Left renal pelvis (tissue), 4 donors: ENCODE results near the gene IFIT1B. TPM values are rescaled to one million over a fixed set of nuclear protein-coding genes. Genes with fewer than 3 reads are reported as not detected.
"Not testable (repeated sequence)": the region's sequence is repeated elsewhere in the genome, so short reads cannot be mapped to it uniquely, and the experiment has no call there.

Experiments
- DNase-seq, 4 donors: peaks; one replicate each; pipeline ENCODE4 v3.0.0-alpha.2; 2013; ENCODE audit warnings: low read depth in 4 of 4, low spot score in 3 of 4
- polyA plus RNA-seq, 4 donors: library from polyadenylated mRNA; unstranded; fragments of 120-200 nt; gene quantifications; one replicate each; pipeline ENCODE4 v1.2.1, GENCODE V29; 2013; ENCODE audit not compliant: insufficient read length in 4 of 4

Gene IFIT1B
- polyA plus RNA-seq, 4 donors, result 0.10 to 1.6 (median 0.17) TPM; not detected in 1

DNA sequence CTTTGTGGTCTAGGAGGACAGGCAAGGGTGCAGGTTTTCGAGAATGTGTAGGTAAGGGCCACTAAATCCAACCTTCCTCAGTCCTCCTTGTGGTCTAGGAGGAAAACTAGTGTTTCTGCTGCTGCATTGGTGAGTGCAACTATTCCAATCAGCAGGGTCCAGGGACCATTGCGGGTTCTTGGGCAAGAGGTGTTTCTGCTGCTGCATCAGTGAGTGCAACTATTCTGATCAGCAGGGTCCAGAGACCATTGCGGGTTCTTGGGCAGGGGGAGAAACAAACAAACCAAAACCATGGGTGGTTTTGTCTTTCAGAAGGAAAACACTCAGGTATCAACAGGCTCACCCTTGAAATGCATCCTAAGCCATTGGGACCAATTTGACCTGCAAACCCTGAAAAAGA is 29.9 kb downstream of the IFIT1B start:
- DNase-seq, result not testable (repeated sequence)

DNA sequence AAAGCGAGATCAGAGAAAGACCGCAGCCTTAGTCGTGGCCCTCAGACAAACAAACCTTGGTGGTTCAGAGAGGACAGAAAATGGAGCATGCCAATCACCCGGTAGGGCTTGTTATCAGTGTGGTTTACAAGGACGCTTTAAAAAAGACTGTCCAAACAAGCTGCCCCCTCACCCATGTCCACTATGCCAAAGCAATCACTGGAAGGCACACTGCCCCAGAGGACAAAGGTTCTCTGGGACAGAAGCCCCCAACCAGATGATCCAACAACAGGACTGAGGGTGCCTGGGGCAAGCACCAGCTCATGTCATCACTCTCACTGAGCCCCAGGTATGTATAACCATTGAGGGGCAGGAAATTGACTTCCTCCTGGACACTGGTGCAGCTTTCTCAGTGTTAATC is 31.4 kb downstream of the IFIT1B start:
- DNase-seq, result not testable (repeated sequence)

DNA sequence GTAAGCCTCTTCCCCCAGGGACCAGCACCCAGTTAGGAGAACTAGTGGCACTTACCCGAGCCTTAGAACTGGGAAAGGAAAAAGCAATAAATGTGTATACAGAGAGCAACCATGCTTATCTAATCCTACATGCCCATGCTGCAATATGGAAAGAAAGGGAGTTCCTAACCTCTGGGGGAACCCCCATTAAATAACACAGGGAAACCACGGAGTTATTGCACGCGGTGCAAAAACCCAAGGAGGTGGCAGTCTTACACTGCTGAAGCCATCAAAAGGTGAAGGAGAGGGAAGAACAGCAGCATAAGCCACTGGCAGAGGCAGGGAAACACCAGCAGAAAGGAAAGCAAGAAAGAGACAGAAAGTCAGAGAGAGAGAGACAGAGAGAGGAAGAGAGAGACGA is 32.7 kb downstream of the IFIT1B start:
- not testable (repeated sequence) for DNase-seq

DNA sequence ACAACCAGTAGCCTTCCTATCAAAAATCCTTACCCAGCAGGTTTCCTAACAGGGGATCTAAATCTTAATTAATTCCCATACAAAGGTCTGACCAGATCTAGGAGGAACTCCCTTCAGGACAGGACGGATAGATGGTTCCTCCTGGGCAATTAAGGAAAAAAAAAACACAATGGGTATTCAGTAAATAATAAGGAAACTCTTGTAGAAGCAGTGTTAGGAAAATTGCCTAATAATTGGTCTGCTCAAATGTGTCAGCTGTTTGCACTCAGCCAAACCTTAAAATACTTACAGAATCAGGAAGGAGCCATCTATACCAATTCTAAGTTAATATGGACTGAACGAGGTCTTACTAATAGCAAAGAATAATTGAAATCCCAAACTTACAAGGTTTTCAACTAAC is 33.3 kb downstream of the IFIT1B start:
- not testable (repeated sequence) for DNase-seq

DNA sequence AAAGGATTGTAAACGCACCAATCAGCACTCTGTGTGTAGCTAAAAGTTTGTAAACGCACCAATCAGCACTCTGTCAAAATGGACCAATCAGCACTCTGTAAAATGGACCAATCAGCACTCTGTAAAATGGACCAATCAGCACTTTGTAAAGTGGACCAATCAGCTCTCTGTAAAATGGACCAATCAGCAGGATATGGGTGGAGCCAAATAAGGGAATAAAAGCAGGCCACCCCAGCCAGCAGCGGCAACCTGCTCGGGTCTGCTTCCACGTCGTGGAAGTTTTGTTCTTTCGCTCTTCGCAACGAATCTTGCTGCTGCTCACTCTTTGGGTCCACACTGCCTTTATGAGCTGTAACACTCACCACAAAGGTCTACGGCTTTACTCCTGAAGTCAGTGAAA is 34.4 kb downstream of the IFIT1B start:
- DNase-seq, result not testable (repeated sequence)

DNA sequence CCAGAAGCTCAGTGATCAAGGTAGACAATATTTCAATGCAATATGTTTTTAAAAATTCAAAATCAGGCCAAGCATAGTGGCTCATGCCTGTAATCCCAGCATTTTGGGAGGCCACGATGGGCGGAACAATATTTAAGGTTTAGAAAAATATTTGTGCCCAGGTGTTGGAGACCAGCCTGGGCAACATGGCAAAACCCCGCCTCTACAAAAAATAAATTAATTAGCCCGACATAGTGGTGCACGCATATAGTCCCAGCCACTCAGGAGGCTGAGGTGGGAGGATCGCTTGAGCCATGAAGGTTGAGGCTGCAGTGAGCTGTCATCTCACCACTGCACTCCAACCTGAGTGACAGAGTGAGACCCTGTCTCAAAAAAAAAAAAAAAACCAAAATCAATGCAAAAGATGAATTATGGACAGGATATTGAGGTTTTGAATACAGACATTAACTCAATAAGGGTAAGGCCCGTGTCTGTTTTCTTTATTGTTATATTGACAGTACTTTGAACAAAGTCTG is 35.6 kb downstream of the IFIT1B start:
- DNase-seq, result no peak

DNA sequence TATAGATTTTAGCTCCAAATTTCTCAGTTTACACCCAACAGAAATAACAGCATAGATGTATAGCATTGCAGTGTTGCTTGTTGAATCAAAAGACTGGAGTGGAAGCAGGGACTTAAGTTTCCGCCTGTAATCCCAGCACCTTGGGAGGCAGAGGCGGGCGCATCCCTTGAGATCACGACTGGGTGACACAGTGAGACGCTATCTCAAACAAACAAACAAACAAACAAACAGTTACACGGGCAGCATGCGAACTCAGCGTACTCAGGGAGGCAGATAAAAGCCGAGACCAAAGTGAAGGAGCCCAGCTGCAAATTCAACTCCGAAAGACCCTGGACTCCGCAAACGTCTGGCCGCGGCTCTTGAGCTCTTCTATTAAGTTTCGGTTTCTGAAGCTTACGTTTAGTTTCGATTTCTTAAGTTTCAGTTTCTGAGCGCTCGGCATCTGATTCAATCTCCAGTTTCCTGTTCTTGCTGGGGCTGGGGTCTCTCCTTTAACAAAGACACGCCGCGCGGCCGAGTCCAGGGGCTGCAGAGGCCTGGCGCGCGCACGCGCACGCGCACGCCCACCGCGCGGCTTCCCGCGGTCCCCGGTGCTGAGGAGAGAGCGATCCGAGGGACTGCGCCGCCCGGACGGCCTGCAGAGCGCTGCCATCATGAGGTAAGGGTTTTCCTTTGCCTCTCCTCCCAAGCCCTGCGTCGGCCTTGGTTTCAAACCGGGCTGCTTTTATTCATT is 36.5 kb downstream of the IFIT1B start, which contains the start of gene IFIT5:
IFIT5 (plus strand) TSS at position 423 of the 733 bp plus-strand sequence; CDS start at position 654, 231 bp downstream.
- DNase-seq, result peak in 2 of 4 donors; percentile 75 to 78

DNA sequence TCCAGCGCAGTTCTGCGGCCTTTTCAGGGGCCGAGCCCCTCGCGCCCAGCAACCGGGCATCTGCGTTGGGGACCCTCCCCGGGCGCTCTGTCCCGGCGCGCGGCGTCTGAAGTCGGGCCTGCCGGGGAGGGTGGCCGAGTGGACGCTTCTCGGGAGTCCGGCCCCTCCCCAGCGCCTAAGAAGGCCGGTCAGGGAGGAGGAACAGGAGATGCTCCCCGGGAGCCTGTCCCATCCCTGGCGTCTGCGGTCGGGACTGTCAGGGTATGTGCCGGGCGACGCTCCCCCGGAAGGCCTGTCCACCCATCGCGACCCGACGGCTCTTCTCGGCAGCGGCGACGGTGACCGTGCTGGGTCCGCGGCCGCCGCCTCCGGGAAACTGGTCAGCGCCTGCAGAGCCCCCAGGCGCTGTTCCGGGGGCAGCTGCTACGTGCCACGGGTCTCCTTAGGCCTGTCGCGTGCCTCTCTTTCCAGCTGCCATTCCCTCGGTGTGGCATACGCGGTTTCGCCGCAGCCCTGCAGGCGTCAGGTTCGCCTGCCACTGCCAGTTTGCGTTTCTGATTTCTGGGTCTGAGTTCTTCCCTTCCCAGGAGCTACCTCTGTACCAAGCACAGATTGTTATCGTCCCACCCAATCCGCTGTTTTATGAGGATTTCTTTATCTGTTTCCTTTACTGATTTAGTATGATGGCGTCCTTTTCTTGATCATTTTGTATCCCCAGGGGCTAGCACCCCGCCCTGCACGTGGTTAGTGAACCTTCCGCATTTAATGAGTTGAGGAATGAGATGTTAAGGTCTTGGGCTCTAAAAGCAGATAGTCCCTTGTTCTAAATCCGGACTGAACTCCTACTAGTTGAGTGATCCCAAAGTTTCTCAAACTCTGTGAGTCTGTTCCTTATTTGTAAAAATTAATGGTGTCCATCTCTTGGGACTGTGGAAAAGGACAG is 37.3 kb downstream of the IFIT1B start:
- DNase-seq, result no peak

DNA sequence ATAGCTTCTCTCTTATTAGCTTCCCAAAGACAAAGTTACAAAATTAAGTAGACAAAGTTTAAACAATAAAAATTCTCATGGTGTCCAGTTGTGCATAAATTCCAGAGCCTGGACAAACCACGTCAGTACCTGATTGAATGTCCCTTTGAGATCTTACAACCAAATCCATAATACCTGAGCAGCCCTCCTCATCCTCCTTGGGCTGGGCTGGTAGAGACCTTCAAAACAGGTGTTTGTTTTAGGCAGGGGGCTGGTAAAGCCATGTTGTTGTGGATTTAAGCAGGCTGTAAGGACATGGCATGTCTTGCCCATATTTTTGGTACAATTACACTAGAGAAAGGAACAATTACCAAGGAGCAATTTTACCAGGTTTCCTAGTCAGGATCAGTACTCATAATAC is 38.6 kb downstream of the IFIT1B start:
- no peak for DNase-seq

DNA sequence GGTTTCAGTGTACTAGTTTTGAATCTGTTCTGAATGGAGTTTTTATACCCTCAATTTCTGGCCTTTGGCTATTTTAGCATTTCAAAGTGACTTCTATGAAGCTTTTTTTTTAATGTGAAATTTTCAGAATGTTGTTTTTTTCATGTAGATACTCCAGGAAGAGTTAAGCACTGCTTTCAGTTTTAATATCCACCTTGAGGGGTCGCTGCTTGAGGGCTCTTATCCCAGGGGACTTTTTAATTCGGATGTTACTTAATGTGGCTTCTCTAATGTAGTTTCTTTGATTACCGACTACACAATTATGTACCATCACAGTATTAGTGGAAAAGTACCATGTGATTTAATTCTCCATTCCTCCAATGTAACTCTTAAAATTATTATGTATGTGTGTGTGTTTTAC is 41.7 kb downstream of the IFIT1B start:
- no peak for DNase-seq

DNA sequence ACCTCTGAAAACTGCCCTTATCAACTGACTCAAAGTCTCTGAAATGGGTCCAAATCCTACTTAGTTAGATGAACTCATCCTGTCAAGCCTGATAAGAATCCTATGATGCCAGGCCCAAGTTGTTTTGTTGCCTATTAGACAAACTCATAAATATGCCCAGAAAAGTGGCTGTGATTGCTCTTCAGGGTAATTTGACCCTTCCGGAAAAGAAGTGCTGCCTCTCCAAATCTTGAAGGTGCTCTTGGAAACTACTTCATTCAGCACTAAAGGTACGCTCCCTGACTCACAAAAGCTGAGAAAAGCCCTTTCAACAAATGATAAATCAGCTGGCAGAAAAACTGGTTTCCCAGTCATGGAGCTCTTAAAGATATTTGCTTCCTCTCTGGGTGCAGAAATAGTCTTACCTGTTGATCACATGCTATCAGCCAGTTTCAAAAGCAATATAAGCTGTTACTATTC is 43.2 kb downstream of the IFIT1B start:
- DNase-seq, result no peak

DNA sequence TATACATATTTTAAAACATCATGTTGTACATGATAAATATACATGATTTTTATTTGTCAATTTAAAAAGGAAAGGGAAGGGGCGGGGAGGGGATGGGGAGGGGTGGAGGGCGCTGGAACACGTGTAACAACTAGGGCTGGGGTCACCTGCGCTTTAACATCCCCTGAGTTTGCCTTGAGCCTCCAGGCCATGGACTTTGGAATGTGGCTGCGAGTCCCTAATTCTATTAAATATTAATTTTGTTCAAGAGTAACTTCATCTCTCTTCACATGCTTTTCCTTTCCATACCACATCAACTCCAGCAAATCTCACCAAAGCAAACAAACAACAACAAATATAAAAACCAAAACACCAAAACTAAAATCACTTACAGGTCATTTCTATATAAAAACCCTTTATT is 47.1 kb downstream of the IFIT1B start:
- DNase-seq, result no peak

DNA sequence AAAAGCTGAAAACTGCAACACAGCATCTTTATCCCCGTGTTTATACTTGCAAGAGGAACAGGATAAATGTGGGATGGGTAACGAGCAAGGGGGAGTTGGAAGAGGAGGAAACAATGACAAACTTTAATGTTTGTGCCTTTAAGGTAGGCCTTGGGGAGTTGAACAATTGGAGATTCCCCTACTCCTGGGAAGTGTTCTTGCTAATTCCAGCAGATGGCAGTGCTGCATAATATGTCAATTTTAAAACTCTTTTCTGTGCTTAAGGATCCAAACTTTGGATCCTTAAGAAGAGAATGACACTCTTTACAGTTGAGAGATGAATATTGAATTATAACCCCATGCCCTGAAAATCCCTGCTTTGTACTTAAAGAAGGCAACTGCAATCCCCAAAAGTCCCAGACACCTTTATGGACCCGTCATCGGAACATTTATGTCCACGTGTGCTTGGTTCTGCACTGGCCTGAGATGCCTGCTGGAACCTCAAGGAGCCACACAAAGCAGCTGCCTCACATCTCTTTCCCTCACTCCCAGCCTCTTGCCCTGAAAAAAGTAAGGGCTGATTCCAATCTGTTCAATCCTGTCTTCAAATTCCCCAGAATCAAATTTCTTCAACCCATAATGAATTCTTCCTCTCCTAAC is 48.5 kb downstream of the IFIT1B start:
- peak in 1 of 4 donors; percentile 42 for DNase-seq

DNA sequence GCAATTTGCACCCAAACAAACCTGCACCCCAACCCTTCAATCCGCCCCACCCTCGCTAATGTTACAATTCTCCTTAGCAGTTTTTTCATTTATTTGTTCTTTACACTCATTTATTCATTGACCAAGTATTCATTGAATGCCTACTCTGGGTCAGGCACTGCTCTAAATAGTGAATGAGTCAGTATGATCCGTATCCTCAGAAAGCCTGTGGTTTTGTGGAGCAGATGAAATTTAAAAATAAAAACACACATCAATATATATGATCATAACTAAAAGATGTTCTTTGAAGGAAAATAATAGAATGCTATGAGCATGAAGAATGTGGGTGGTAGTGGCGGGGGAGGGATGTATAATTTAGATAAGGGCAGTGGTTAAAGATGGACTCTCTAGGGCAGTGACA is 49.8 kb downstream of the IFIT1B start:
- DNase-seq, result no peak

DNA sequence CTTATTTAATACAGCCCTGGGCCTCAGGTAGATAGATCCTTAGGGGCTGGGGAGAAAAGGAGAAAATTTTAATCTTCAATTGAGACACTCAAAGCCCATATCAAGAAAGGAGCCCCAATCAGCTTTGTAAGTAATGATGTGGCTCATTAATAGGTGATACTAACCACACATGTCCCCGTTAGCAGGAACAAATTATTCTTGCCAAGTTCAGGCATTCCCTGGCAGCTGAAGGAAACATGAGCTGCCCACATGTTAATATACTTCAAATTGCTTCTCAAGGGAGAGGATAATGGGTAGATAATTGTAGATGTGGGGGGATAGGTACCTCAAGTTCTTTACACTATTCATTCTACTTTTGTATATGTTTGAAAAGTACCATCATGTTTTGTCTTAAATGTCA is 51.0 kb downstream of the IFIT1B start:
- no peak for DNase-seq

DNA sequence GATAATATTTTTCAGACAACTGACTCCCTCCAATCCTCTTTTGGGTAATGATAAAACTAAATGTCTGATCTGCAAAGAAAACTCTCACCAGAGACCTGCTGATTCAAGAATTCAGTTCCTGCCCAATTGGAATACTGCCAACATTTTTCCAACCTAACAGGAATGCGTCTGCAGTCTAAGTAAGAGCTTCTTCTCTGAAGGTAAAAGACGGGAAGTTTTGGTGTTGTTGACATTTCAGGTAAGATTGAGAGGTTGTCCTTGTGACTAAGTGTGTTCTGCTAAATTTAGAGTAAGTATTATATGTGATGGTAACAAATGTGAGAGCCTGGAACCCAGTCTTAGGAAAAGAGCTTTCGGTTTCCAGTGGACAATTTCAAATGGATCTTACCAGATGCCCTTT is 54.1 kb downstream of the IFIT1B start:
- DNase-seq, result no peak

Other genes with a start within 250 kb of the IFIT1B start
- 1 to 10 TPM in 1 of 4 donors, under 1 TPM in 3; 0.15 to 2.7 (median 0.30) TPM for gene CH25H, start 170.7 kb upstream of the IFIT1B start, polyA plus RNA-seq
- gene LIPA, start 126.3 kb upstream of the IFIT1B start, polyA plus RNA-seq, result 10 to 100 TPM; 36.3 to 67.7 (median 52.7) TPM
- gene IFIT2, start 76.0 kb upstream of the IFIT1B start, polyA plus RNA-seq, result 10 to 100 TPM in 2 of 4 donors, 1 to 10 TPM in 2; 7.5 to 14.6 (median 10.9) TPM
- 10 to 100 TPM; 12.5 to 21.9 (median 15.5) TPM for gene IFIT3, start 50.1 kb upstream of the IFIT1B start, polyA plus RNA-seq
- gene IFIT1, start 14.6 kb downstream of the IFIT1B start, polyA plus RNA-seq, result 10 to 100 TPM; 16.0 to 26.6 (median 19.8) TPM
- 10 to 100 TPM; 12.1 to 25.1 (median 15.3) TPM for gene IFIT5, start 36.5 kb downstream of the IFIT1B start, polyA plus RNA-seq
- gene SLC16A12, start 157.5 kb downstream of the IFIT1B start, polyA plus RNA-seq, result 10 to 100 TPM in 3 of 4 donors, 1 to 10 TPM in 1; 1.8 to 33.1 (median 31.9) TPM